Hematopoietic multipotent progenitor cell treated with erythropoietin and hydrocortisone succinate and interleukin-3 and kit ligand, for 15 days (in vitro differentiated cells): Measurements from ENCODE around the gene CEP63.
"Not testable (repeated sequence)": the region's sequence is repeated elsewhere in the genome, so short reads cannot be mapped to it uniquely, and the experiment has no call there.

Experiments
- DNase-seq: peaks from one replicate; pipeline ENCODE4 v3.0.0-alpha.2; 2015; ENCODE audit warnings: low spot score

CEP63 gene

DNA sequence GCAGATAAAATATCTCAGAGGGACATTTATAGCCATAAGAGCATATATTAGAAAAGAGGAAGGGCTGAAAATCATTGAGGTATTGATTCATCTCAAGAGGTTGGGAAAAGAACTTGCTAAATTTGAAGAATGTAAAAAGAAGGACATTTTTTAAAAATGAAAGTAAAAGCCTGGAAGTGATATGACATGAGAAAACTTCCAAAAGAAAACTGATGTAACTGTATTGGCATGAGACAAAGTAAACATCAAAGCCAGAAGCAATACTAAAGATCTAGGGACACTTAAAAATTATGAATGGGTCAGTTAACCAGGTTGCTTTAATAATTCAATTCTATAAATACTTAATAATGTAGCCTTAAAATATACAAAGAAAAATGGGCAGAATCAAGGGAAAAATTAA, 31.9 kb downstream of the CEP63 start:
- no peak for DNase-seq

GRCh38 chr3:134522541-134522940, 36.7 kb downstream of the CEP63 start:
- DNase-seq = no peak

GRCh38 chr3:134525293-134525692, 39.4 kb downstream of the CEP63 start:
- DNase-seq = no peak

- no peak for DNase-seq
Measured at GRCh38 chr3:134526319-134526718, 40.5 kb downstream of the CEP63 start.

DNA sequence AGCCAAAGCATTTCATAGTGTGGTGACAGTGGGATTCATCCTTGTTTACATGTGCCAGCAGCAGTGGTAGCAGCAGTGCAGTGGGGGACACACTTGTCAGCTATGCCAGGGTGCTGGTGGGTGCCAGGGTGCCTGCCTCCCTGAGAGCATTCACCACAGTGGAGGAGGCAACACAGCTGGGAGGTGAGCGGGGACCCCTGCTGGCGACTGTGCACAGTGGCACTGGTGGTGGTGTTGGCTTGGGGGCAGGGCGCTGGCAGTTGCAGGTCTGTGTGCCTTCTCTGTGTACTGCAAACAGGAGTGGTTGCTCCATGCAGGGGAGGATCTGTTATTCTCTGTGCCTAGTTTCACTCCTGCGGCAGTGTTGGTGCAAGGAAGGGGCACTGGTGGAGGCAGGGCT, 41.2 kb downstream of the CEP63 start:
- no peak for DNase-seq

GRCh38 chr3:134527538-134528186, 41.8 kb downstream of the CEP63 start:
- no peak for DNase-seq

DNA sequence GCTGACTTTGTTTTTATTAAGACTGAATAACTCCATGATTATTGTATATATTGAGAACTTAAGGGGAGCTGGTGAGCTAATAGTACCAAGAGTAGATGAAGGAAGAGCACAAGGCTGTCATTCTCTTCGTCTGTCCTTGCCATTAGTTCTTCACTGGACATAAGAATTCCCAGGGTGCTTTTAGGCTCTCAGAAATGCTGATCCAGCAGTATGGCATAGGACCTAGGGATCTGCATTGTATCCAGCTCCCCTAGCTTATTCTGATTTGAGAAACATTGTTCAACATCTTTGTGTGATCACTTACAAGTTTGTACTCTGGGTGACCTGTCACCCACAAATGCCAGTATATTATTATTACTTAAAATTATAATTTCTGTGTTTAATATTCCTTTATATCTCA, 47.6 kb downstream of the CEP63 start:
- DNase-seq = no peak

GRCh38 chr3:134535186-134535970, 49.5 kb downstream of the CEP63 start:
- DNase-seq = no peak

GRCh38 chr3:134536781-134537180, 50.9 kb downstream of the CEP63 start:
- DNase-seq = no peak

- DNase-seq = no peak
Measured at GRCh38 chr3:134542287-134542958, 56.6 kb downstream of the CEP63 start.

- no peak for DNase-seq
Measured at GRCh38 chr3:134543113-134543512, 57.3 kb downstream of the CEP63 start.

DNA sequence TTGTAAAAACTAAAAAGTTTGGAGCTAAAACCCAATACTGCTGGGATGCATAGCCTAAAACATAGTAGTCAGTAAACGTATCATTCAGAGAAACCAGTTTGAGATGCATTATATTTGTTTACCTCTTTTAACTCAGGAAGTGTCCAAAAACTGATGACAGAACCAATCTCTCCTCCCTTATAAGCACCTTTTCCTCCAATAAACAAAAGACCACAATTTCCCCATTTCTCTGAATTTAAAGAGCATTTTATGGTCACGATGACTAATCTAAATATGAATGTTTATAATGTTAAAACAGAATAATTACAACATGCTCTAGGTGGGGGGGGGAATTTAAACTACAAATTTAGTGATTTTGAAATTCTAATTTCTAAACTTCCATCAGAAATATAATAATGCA, 58.5 kb downstream of the CEP63 start:
- DNase-seq = no peak

DNA sequence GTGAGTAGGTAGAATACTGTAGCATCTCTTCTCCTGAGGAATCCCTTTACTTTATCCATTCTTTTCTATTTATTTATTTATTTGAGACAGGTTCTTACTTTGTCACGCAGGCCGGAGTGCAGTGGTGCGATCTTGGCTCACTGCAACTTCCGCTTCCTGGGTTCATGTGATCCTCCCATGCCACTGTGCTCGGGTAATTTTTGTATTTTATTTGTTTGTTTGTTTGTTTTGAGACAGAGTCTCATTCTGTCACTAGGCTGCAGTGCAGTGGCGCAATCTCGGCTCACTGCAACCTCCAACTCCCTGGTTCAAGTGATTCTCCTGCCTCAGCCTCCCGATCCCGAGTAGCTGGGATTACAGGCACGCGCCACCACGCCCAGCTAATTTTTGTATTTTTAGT, 58.9 kb downstream of the CEP63 start:
- not testable (repeated sequence) for DNase-seq

DNA sequence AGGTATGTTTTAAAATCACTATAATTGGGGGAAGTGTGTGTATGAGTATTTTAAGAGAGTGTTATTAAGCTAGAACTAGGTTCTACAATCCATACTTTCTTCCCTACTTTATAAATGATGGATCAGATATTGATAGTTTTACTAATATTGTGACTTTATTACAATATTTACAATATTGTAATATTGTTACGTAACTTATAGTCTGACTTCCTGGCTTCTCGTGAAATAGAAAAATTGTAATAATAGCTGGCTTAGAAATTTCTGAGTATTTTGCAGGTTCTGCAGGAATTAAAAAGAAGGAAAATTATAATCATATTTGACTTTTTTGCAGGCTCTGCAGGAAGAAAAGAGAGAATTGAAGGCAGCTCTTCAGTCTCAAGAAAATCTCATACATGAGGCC, 60.0 kb downstream of the CEP63 start:
- DNase-seq = no peak

DNA sequence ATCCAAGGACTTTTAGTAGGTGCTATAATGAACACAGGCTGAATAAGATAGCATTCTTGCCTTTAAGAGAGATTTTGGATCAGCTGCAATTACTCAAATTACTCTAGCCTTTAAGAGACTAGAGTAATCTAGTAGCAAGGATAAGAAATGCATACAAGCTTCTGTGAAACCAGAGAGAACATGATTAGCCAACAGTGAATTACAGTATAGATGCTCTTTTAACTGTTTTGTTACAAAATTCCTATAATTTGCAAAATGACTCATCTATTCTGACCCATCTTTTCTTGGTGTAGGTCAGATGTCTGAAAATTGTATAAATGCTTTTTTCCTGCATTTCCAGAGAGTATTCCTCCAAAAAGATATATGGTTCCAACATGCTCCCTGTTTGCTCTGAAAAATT, 66.9 kb downstream of the CEP63 start:
- no peak for DNase-seq

GRCh38 chr3:134559591-134559990, 73.7 kb downstream of the CEP63 start:
- no peak for DNase-seq

DNA sequence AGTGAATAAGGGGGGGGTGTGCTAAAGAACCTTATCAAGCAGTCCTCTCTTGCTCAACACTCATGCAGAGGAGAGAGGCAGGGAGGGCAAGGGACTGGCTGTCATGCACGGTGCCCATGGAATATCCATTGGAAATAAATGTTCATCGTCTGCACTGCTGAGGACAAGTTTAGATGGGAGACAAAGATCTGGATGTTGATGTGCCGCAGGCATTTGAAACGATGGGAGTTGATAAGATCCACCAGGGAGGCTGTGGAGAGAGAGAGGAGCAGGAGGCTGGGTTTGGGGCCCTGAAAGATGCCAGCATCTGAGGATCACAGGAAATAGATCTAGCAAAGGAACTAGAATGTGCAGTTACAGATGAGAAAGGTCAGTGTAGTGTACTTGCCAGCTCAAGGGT, 76.2 kb downstream of the CEP63 start:
- DNase-seq = no peak

DNA sequence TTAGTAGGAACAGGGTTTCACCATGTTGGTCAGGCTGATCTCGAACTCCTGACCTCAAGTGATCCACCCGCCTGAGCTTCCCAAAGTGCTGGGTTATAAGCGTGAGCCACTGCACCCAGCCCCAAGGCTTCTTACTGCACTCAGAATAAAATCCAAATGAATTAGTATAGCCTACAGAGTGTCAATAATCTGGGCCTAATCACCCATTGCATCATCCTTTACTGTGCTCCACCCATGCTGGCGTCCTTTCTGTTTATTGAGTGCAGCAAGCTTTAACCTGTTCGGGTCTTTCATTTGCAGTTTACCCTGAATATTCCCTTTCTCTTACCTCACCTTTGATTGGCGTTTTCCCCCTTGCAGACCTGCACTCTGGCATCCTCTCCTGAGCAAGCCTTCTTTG, 77.7 kb downstream of the CEP63 start:
- DNase-seq = no peak

DNA sequence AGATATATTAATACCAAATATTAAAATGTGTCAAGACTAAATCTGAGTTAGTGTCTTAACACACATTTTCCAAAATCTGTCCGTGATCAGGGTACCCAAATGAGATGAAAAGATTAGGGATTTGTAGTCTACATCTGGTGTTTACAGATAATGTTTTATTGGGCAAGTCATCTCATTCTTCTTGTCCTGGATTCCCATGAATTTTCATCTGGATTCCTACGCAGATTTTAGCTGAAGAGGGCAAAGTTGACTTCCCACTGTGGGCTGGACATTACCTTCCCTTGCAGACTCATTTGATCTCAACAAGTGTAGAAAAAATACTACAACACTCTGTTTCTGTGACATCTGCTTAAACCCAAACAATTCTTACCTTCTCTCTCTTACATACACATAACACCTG, 79.1 kb downstream of the CEP63 start:
- no peak for DNase-seq

DNA sequence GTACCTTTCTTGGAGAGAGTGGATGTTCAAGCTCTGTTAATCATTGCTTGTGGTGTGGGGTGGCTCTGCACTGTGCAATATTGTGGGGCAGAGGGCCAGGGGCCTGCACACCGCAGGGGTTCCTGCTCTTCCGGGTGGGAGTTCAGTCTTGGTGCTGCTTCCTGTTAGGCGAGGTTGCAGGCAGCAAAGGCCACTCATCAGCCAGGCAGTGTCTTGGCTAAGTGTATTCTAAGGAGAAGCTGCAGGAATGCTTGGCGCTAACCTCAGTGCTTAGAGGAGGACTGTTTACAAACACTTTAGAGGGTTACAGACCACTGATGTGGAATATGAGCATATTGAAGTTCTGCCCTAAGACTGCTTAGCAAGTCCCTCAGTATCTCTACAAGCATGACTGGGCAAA, 81.7 kb downstream of the CEP63 start:
- DNase-seq = no peak

- DNase-seq = no peak
Measured at GRCh38 chr3:134568790-134569189, 82.9 kb downstream of the CEP63 start.

DNA sequence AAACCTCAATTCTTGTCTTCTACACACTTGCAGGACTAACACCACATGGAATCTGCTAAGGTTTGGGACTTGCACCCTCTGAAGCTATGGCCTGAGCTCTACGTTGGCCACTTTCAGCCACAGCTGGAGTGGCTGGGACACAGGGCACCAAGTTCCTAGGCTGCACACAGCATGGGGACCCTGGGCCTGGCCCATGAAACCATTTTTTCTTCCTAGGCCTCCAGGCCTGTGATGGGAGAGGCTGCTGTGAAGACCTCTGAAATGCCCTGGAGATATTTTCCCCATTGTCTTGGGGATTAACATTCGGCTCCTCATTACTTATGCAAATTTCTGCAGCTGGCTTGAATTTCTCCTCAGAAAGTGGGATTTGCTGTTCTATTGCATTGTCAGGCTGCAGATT, 84.0 kb downstream of the CEP63 start:
- not testable (repeated sequence) for DNase-seq

DNA sequence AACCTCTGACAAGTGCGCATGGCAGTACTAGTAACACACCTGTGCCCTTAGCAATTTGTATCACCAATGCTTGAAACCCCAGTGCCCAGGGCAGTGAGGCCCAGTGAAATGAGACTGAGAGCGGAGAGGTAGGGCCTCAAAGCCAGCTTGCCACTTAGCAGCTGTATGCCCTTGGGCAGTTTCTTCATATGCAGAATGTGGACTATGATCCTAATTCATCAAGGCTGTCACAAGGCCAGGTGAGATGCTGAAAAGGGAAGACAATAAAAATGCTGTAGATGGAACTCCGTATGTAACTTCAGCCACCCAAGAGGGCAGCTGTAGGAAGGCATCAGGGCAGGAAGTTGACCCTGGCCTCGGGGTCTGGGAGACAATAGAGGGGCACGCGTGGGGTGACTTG, 90.6 kb downstream of the CEP63 start:
- DNase-seq = no peak
